IPS DF 4.7 (cell line): ENCODE measurements around the gene TUBA8.
"Not testable (repeated sequence)": the region's sequence is repeated elsewhere in the genome, so short reads cannot be mapped to it uniquely, and the experiment has no call there.

Experiments
- DNase-seq: peaks from one replicate; pipeline ENCODE4 v3.0.0-alpha.2; 2013; ENCODE audit warnings: low spot score; ENCODE audit errors: extremely low read depth

Gene TUBA8

GRCh38 chr22:18105981-18106380, 4.6 kb upstream of the TUBA8 start:
- DNase-seq: not testable (repeated sequence)

- not testable (repeated sequence) for DNase-seq
Measured at GRCh38 chr22:18106550-18107341, 3.9 kb upstream of the TUBA8 start.

- DNase-seq: no peak
Measured at GRCh38 chr22:18108187-18108586, 2.4 kb upstream of the TUBA8 start.

GRCh38 chr22:18109410-18110193, 1.0 kb upstream of the TUBA8 start:
- DNase-seq: no peak

GRCh38 chr22:18110954-18111758, 547 bp downstream of the TUBA8 start:
- no peak for DNase-seq

- DNase-seq: no peak
Measured at GRCh38 chr22:18111759-18112330, 1.2 kb downstream of the TUBA8 start.

GRCh38 chr22:18112440-18112839, 1.8 kb downstream of the TUBA8 start:
- DNase-seq: no peak

GRCh38 chr22:18113680-18114394, 3.2 kb downstream of the TUBA8 start:
- no peak for DNase-seq

GRCh38 chr22:18114495-18114894, 3.9 kb downstream of the TUBA8 start:
- DNase-seq: no peak

- no peak for DNase-seq
Measured at GRCh38 chr22:18114976-18115652, 4.5 kb downstream of the TUBA8 start.

GRCh38 chr22:18115906-18116371, 5.3 kb downstream of the TUBA8 start:
- no peak for DNase-seq

- DNase-seq: no peak
Measured at GRCh38 chr22:18116634-18117033, 6.0 kb downstream of the TUBA8 start.

- no peak for DNase-seq
Measured at GRCh38 chr22:18118345-18118915, 7.8 kb downstream of the TUBA8 start.

GRCh38 chr22:18119409-18120110, 9.0 kb downstream of the TUBA8 start:
- no peak for DNase-seq

- no peak for DNase-seq
Measured at GRCh38 chr22:18120857-18121256, 10.2 kb downstream of the TUBA8 start.

GRCh38 chr22:18121506-18121905, 10.9 kb downstream of the TUBA8 start:
- no peak for DNase-seq

GRCh38 chr22:18121954-18122554, 11.4 kb downstream of the TUBA8 start:
- DNase-seq: no peak

GRCh38 chr22:18123476-18124025, 12.9 kb downstream of the TUBA8 start:
- DNase-seq: not testable (repeated sequence)
